ENCODE measurements around the gene GTF2IRD1. TPM values are rescaled to one million over a fixed set of nuclear protein-coding genes. Genes with fewer than 3 reads are reported as not detected.
"Not testable (repeated sequence)": the region's sequence is repeated elsewhere in the genome, so short reads cannot be mapped to it uniquely, and the experiment has no call there.

GTF2IRD1 gene
- polyA plus RNA-seq, 3 donors = 4.0 to 10.1 (median 9.1) TPM

- H3K27ac ChIP-seq (ENCODE audit: low read depth, low read length) = not testable (repeated sequence)
- WGBS, 3 donors = 88 to 96% (median 89%) methylated on average over 12 of the region's 12 CpGs
Measured at GRCh38 chr7:74651133-74651504, 197.4 kb downstream of the GTF2IRD1 start.

Other genes starting within 250 kb of the GTF2IRD1 start
- 10 to 100 TPM in 2 of 3 donors, 1 to 10 TPM in 1; 2.3 to 14.0 (median 12.4) TPM for gene LAT2, start 243.9 kb upstream of the GTF2IRD1 start, polyA plus RNA-seq
- gene RFC2, start 199.5 kb upstream of the GTF2IRD1 start, polyA plus RNA-seq = 10 to 100 TPM; 13.6 to 17.8 (median 14.8) TPM
- gene CLIP2, start 164.5 kb upstream of the GTF2IRD1 start, polyA plus RNA-seq = 10 to 100 TPM in 1 of 3 donors, 1 to 10 TPM in 2; 7.5 to 15.6 (median 9.4) TPM
- 10 to 100 TPM; 31.8 to 95.6 (median 35.7) TPM for gene GTF2I, start 203.8 kb downstream of the GTF2IRD1 start, polyA plus RNA-seq